Progenitor cell of endocrine pancreas (in vitro differentiated cells): Measurements from ENCODE around the gene RABGAP1L. TPM values are rescaled to one million over a fixed set of nuclear protein-coding genes. Genes with fewer than 3 reads are reported as not detected.

ENCODE experiments used
- DNase-seq: peaks from one replicate; pipeline ENCODE4 v3.0.0; 2021; ENCODE audit warnings: low spot score; ENCODE audit not compliant: unreplicated experiment
- H3K27ac Mint-ChIP-seq: 2 replicates; pipeline ENCODE4 v1.8.0; 2021; ENCODE audit warnings: mild to moderate bottlenecking, moderate library complexity, mixed read lengths
- H3K27me3 Mint-ChIP-seq: 2 replicates; pipeline ENCODE4 v1.8.0; 2021; ENCODE audit warnings: mixed read lengths
- H3K36me3 Mint-ChIP-seq: 2 replicates; pipeline ENCODE4 v1.8.0; 2022; ENCODE audit warnings: mixed read lengths; ENCODE audit not compliant: insufficient read depth
- H3K4me1 Mint-ChIP-seq: 2 replicates; pipeline ENCODE4 v1.8.0; 2021; ENCODE audit warnings: low read depth, mixed read lengths
- H3K4me3 Mint-ChIP-seq: 2 replicates; pipeline ENCODE4 v1.8.0; 2021; ENCODE audit warnings: low read depth, mild to moderate bottlenecking, moderate library complexity, mixed read lengths
- H3K9me3 Mint-ChIP-seq: 2 replicates; pipeline ENCODE4 v1.8.0; 2021; ENCODE audit warnings: low read depth, mixed read lengths
- total RNA-seq: library from RNA; stranded (reverse); gene quantifications from 2 replicates; pipeline ENCODE4 v1.2.1, GENCODE V29; 2021
- TF ChIP-seq, protein P1 (sequence below): fragments of 200-600 bp; sonication (generic); IDR thresholded peaks from one replicate; pipeline ENCODE4 v1.5.0; 2021; ENCODE audit warnings: antibody characterized with exemption, mild to moderate bottlenecking; ENCODE audit not compliant: unreplicated experiment

Gene RABGAP1L
- total RNA-seq, 1 donor from 2014 or later, result 55.2 TPM

GRCh38 chr1:174999216-174999935 is 840.1 kb downstream of the RABGAP1L start:
- DNase-seq, result peak; percentile 93
- peaks cover 31% of the 10 kb centered on the region for H3K4me1 Mint-ChIP-seq
- H3K4me3 Mint-ChIP-seq, result no peak overlapping the region
- TF ChIP-seq, protein P1, sequence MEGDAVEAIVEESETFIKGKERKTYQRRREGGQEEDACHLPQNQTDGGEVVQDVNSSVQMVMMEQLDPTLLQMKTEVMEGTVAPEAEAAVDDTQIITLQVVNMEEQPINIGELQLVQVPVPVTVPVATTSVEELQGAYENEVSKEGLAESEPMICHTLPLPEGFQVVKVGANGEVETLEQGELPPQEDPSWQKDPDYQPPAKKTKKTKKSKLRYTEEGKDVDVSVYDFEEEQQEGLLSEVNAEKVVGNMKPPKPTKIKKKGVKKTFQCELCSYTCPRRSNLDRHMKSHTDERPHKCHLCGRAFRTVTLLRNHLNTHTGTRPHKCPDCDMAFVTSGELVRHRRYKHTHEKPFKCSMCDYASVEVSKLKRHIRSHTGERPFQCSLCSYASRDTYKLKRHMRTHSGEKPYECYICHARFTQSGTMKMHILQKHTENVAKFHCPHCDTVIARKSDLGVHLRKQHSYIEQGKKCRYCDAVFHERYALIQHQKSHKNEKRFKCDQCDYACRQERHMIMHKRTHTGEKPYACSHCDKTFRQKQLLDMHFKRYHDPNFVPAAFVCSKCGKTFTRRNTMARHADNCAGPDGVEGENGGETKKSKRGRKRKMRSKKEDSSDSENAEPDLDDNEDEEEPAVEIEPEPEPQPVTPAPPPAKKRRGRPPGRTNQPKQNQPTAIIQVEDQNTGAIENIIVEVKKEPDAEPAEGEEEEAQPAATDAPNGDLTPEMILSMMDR, result no peak
- no peaks in the 10 kb centered on the region for H3K27me3 Mint-ChIP-seq
- H3K36me3 Mint-ChIP-seq, result no peaks in the 10 kb centered on the region
- no peaks in the 10 kb centered on the region for H3K9me3 Mint-ChIP-seq
- H3K27ac Mint-ChIP-seq, result no peak overlapping the region

GRCh38 chr1:174999936-175000696 is 840.8 kb downstream of the RABGAP1L start, which contains the start of gene CACYBP:
Gene CACYBP (plus strand): TSS chr1:174999947. CDS start chr1:175000181, 234 bp downstream.
- TF ChIP-seq, protein P1, result no peak
- Mint-ChIP-seq H3K27me3 (no peaks in the 10 kb centered on the region), H3K9me3 (no peaks in the 10 kb centered on the region), H3K4me1 (peaks cover 31% of the 10 kb centered on the region), H3K27ac (peak within 1 kb of the TSS; percentile 96), H3K36me3 (no peaks in the 10 kb centered on the region), H3K4me3 (no peak within 1 kb of the TSS)
- DNase-seq, result no peak

DNA sequence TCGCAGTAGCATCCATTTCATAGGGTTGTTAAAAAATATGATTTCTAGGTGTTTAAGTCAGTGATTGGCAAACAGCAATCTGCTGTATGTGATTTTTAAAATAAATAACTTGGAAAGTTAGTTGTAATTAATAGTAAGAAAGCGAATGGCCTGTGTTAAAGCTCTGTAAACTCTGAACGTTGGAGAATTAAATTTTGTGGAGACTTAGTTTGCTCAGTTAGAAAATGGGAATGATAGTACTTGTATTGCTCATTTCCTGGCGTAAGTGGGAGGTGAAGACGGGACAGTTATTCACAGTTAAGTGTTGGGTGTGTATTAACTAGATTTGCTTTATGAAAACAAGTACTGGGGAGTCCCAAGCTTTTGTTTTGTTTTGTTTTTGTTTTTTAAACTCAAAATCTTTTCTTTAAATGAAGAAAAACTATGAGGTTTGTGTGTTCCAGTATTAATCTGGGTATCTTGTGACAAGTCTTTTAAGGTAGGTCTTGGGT is 841.4 kb downstream of the RABGAP1L start:
- no peak for DNase-seq
- Mint-ChIP-seq H3K9me3 (no peaks in the 10 kb centered on the region), H3K27me3 (no peaks in the 10 kb centered on the region), H3K27ac (peak overlapping the region; percentile 96), H3K36me3 (no peaks in the 10 kb centered on the region), H3K4me1 (peaks cover 31% of the 10 kb centered on the region), H3K4me3 (no peak overlapping the region)
- TF ChIP-seq, protein P1, result no peak

DNA sequence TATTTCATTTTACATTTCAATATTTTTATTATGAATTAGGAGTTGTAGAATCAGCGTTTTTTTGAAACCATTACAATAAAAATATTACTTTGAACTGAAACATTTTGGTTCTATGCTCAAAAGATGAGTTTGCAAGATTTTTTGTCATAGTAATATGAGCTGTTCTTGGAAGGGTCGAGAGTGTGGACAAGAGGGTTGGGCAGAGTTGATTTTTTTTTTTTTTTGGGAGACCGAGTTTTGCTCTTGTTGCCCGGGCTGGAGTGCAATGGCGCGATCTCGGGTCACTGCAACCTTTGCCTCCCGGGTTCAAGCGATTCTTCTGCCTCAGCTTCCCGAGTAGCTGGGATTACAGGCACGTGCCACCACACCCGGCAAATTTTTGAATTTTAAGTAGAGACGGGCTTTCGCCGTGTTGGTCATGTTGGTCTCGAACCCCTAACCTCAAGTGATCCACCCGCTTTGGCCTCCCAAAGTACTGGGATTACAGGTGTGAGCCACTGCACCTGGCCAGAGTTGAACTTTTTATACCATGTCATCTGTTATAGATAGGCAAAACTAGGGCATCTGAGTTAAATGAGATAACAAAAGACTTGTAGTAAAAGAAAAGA is 843.7 kb downstream of the RABGAP1L start:
- H3K4me1 Mint-ChIP-seq, result peaks cover 20% of the 10 kb centered on the region
- no peak for DNase-seq
- no peaks in the 10 kb centered on the region for H3K27me3 Mint-ChIP-seq
- TF ChIP-seq, protein P1, result no peak
- no peak overlapping the region for H3K4me3 Mint-ChIP-seq
- H3K27ac Mint-ChIP-seq, result no peak overlapping the region
- H3K9me3 Mint-ChIP-seq, result no peaks in the 10 kb centered on the region
- peaks cover 5% of the 10 kb centered on the region for H3K36me3 Mint-ChIP-seq

DNA sequence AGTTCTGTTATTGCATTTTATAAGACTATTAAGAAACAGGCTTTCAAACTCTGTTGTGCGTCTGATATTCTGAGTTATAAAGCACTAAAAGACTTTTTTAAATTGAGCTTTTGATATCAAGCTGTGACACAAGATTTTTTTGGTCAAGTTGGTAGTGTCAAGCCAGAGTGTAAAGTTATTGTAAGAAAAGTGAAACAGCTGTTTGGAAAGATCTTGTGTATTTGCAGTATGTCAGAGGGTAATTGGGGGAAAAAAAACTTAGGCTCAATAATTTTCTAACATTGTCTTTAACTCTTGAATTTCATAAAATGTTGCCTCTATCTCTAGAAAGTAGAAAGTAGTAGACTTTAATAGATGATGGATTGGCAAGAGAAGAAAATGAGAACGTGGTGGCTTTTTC is 844.2 kb downstream of the RABGAP1L start:
- peaks cover 9% of the 10 kb centered on the region for H3K36me3 Mint-ChIP-seq
- DNase-seq, result no peak
- H3K27me3 Mint-ChIP-seq, result no peaks in the 10 kb centered on the region
- peaks cover 19% of the 10 kb centered on the region for H3K4me1 Mint-ChIP-seq
- H3K4me3 Mint-ChIP-seq, result no peak overlapping the region
- TF ChIP-seq, protein P1, result no peak
- peak overlapping the region; percentile 12 for H3K27ac Mint-ChIP-seq
- H3K9me3 Mint-ChIP-seq, result no peaks in the 10 kb centered on the region
